HepG2 (cell line): ENCODE data around the gene KCTD6. TPM values are rescaled to one million over a fixed set of nuclear protein-coding genes. Genes with fewer than 3 reads are reported as not detected.

Experiments used
- ATAC-seq: fragments of 200-7000 bp; cut with Tn5 transposase; 3 replicates; pipeline ENCODE4 v1.9.1; 2020; ENCODE audit warnings: mild to moderate bottlenecking, moderate library complexity
- BruUV-seq: library from RNA; stranded (reverse); fragments of 400-500 nt; replicated peaks from 2 replicates; lab custom pipeline; 2021; lab: Mats Ljungman, UMichigan
- CTCF ChIA-PET: fragments of 300-600 bp; formaldehyde crosslinking; extraction: SDS; loops from one replicate; lab custom pipeline; 2021; ENCODE audit warnings: low total read pairs, inconsistent platforms, low intra/inter-chr PET ratio; lab: Yijun Ruan, JAX
- POLR2A ChIA-PET: fragments of 350-600 bp; sonication (Branson Sonifier 250); formaldehyde crosslinking; loops from one replicate; lab custom pipeline; 2020; ENCODE audit warnings: antibody characterized with exemption, inconsistent platforms; lab: Yijun Ruan, JAX
- DNase-seq: peaks from one replicate; pipeline ENCODE4 v3.0.0-alpha.2; 2015; ENCODE audit warnings: low spot score
- FAIRE-seq: peaks from 3 replicates; lab custom pipeline; 2011; peaks lifted over from hg19 to GRCh38; lab: Jason Lieb, UNC
- H2AFZ ChIP-seq: one replicate; pipeline ENCODE4 v1.6.1; 2011; ENCODE audit warnings: low read length, inconsistent platforms
- H3K27ac ChIP-seq: fragments of 300-600 bp; 3 replicates; pipeline ENCODE4 v1.8.0; 2011; ENCODE audit warnings: mixed run types, mild to moderate bottlenecking, mixed read lengths, low read length, inconsistent platforms; ENCODE audit not compliant: insufficient read depth; ENCODE audit errors: extremely low read length
- H3K27me3 ChIP-seq, 2 experiments: fragments of 200-600 bp in 1 of 2; 2 replicates in 1 of 2; 3 replicates in 1 of 2; pipeline versions ENCODE4 v1.6.0 to v1.8.0; 2011; ENCODE audit warnings: low read length in 2 of 2, mild to moderate bottlenecking in 2 of 2, moderate library complexity in 2 of 2, inconsistent platforms in 1 of 2; ENCODE audit not compliant: insufficient read depth in 2 of 2, control insufficient read depth in 1 of 2
- H3K36me3 ChIP-seq, 2 experiments: fragments of 200-600 bp in 1 of 2; replicated peaks in 1 of 2; 2 replicates in 1 of 2; 3 replicates in 1 of 2; pipeline versions ENCODE4 v1.5.1 to v1.8.0; 2011; ENCODE audit warnings: low read length in 2 of 2, inconsistent platforms in 1 of 2; ENCODE audit not compliant: insufficient read depth in 2 of 2, control insufficient read depth in 1 of 2
- H3K4me1 ChIP-seq: 2 replicates; pipeline ENCODE4 v1.5.1; 2012; ENCODE audit warnings: low read length, inconsistent platforms; ENCODE audit not compliant: insufficient read depth
- H3K4me2 ChIP-seq: 2 replicates; pipeline ENCODE4 v1.6.0; 2011; ENCODE audit warnings: low read depth, low read length, inconsistent platforms
- H3K4me3 ChIP-seq, 3 experiments: fragments of 200-600 bp in 1 of 3; sonication (generic), shearing (Covaris generic) in 1 of 3; replicated peaks in 1 of 3; 2 replicates each; pipeline ENCODE4 v1.5.1; 2011 to 2016; ENCODE audit warnings: low read length in 3 of 3, inconsistent platforms in 2 of 3, low read depth in 2 of 3, mild to moderate bottlenecking in 2 of 3, control low read depth in 1 of 3, mixed read lengths in 1 of 3; ENCODE audit not compliant: insufficient read depth in 1 of 3
- H3K79me2 ChIP-seq: one replicate; pipeline ENCODE4 v1.6.1; 2011; ENCODE audit warnings: low read length, inconsistent platforms; ENCODE audit not compliant: insufficient read depth
- H3K9ac ChIP-seq: 2 replicates; pipeline ENCODE4 v1.6.0; 2011; ENCODE audit warnings: mild to moderate bottlenecking, low read depth, low read length, inconsistent platforms; ENCODE audit not compliant: insufficient read depth
- H3K9me3 ChIP-seq: 2 replicates; pipeline ENCODE4 v1.5.1; 2012; ENCODE audit warnings: mild to moderate bottlenecking, low read length
- H4K20me1 ChIP-seq: 2 replicates; pipeline ENCODE4 v1.6.0; 2011; ENCODE audit warnings: inconsistent platforms, mild to moderate bottlenecking, low read length, moderate library complexity; ENCODE audit not compliant: insufficient read depth
- ATF4 ChIP-seq, 2 experiments: fragments of 450-650 bp in 1 of 2; sonication (generic) in 1 of 2; formaldehyde crosslinking; IDR thresholded peaks; 2 replicates each; pipeline versions ENCODE4 v1.5.0 to v1.8.0; 2020 to 2022; ENCODE audit warnings: mild to moderate bottlenecking in 1 of 2, missing genetic modification reagents in 1 of 2
- CERS6 ChIP-seq: sonication (generic); formaldehyde crosslinking; IDR thresholded peaks from 2 replicates; pipeline ENCODE4 v1.5.0; 2020; ENCODE audit warnings: missing genetic modification reagents
- CREBL2 ChIP-seq: sonication (generic); formaldehyde crosslinking; IDR thresholded peaks from 2 replicates; pipeline ENCODE4 v1.8.1; 2023; ENCODE audit warnings: missing genetic modification reagents, mild to moderate bottlenecking, borderline replicate concordance
- ERF ChIP-seq: IDR thresholded peaks from 2 replicates; pipeline ENCODE4 v1.6.1; 2018; ENCODE audit warnings: missing biosample characterization, missing genetic modification reagents
- GATA4 ChIP-seq: sonication (generic); IDR thresholded peaks from 2 replicates; pipeline ENCODE4 v1.6.1; 2016; ENCODE audit warnings: antibody characterized with exemption, low read depth, borderline replicate concordance
- MNT ChIP-seq: fragments of 450-650 bp; IDR thresholded peaks from 2 replicates; pipeline ENCODE4 v1.6.1; 2016
- NR2F6 ChIP-seq, 2 experiments: IDR thresholded peaks; 2 replicates each; pipeline ENCODE4 v1.6.1; 2016; ENCODE audit warnings: antibody characterized with exemption in 1 of 2, mild to moderate bottlenecking in 1 of 2
- REL ChIP-seq: sonication (generic); formaldehyde crosslinking; conservative IDR thresholded peaks from 2 replicates; pipeline ENCODE4 v1.8.0; 2022; ENCODE audit warnings: mild to moderate bottlenecking, missing genetic modification reagents, moderate library complexity
- SPEN ChIP-seq: sonication (generic); formaldehyde crosslinking; IDR thresholded peaks from 2 replicates; pipeline ENCODE4 v1.5.1; 2020; ENCODE audit warnings: low read depth, mild to moderate bottlenecking, missing genetic modification reagents
- ZHX1 ChIP-seq: sonication (generic); formaldehyde crosslinking; IDR thresholded peaks from 2 replicates; pipeline ENCODE4 v1.8.1; 2022; ENCODE audit warnings: low read depth, mild to moderate bottlenecking, missing genetic modification reagents
- ZNF143 ChIP-seq: sonication (generic); formaldehyde crosslinking; IDR thresholded peaks from 2 replicates; pipeline ENCODE4 v1.4.0; 2020; ENCODE audit warnings: missing genetic modification reagents
- ZNF839 ChIP-seq: sonication (generic); formaldehyde crosslinking; IDR thresholded peaks from 2 replicates; pipeline ENCODE4 v1.4.0; 2020; ENCODE audit warnings: missing genetic modification reagents, mild to moderate bottlenecking, borderline replicate concordance
- ZNF883 ChIP-seq: sonication (generic); formaldehyde crosslinking; IDR thresholded peaks from 2 replicates; pipeline ENCODE4 v1.5.1; 2020; ENCODE audit warnings: mild to moderate bottlenecking, missing genetic modification reagents; ENCODE audit errors: not compliant biosample characterization
- WGBS: methylation state at CpG from one replicate; pipeline ENCODE4 v1.1.6; 2017; ENCODE audit warnings: low lambda C conversion rate; 5-methylcytosine and 5-hydroxymethylcytosine counted together
- in situ Hi-C: cut with HindIII; loops from 2 replicates; pipeline ENCODE4 v1.10.0; 2017; ENCODE audit warnings: low pct_unique_long_range_greater_than_20kb; ENCODE audit not compliant: extremely low pct_ligation_motif_present
- intact Hi-C: fragments of 100-400 bp; cut with micrococcal nuclease; formaldehyde crosslinking; loops from one replicate; pipeline ENCODE4 v1.10.0; 2022; ENCODE audit not compliant: unreplicated experiment
- polyA plus RNA-seq, 8 experiments: library from polyadenylated mRNA; depleted of rRNA in 3 of 8; stranded (reverse) in 7 of 8; unstranded in 1 of 8; fragments of >200 nt; fragmentation: Illumina TruSeq in 4 of 8; extraction: Trizol in 4 of 8; gene quantifications; 2 replicates each; pipeline versions ENCODE4 v1.2.1 to v1.2.3, GENCODE V29; 2011 to 2016; ENCODE audit warnings: low read depth in 4 of 8, missing spikeins in 1 of 8, mixed read lengths in 1 of 8; ENCODE audit not compliant: insufficient read depth in 1 of 8
- total RNA-seq, 5 experiments: library from RNA; depleted of rRNA; stranded (reverse); fragments of >200 nt; fragmentation: Illumina TruSeq; extraction: Trizol; gene quantifications; 2 replicates each; pipeline ENCODE4 v1.2.3, GENCODE V29; 2016; ENCODE audit warnings: low read depth in 1 of 5

Gene KCTD6
- total and polyA plus RNA-seq, 2 of the 13 experiments (the other 11 are each of a cell fraction or from before 2014, with no cell fraction given): 13.4 to 14.2 TPM

- in situ Hi-C loops: loop anchor here (10.0 kb wide), 1 partner anchor 211 kb away; no protein-coding TSS in a partner anchor
- ChIA-PET POLR2A (interaction anchor here (0.5 to 4.5 kb wide), 26 partner anchors 10 to 229 kb away, joined by 3 to 76 read pairs (median 4); partner anchors contain the start of genes HTD2, KCTD6 and RPP14), CTCF (no interaction called here)
- peak overlapping the region; percentile 87 for H3K4me2 ChIP-seq
- H3K4me3 ChIP-seq: peak overlapping the region; percentile 64 to 78 (median 77); a peak in 5 of 6 replicates
- H3K9ac ChIP-seq: peak overlapping the region; percentile 81
- WGBS: 0% methylated on average over 2 of the region's 2 CpGs
- no TSS peak for BruUV-seq
- H3K36me3 ChIP-seq: peaks cover 0 to 25% of the 10 kb centered on the region in 2 experiments; a peak in 3 of 5 replicates
- no peaks in the 10 kb centered on the region for H3K79me2 ChIP-seq
- peaks cover 67% of the 10 kb centered on the region for H3K4me1 ChIP-seq
- H3K9me3 ChIP-seq: no peaks in the 10 kb centered on the region
- H3K27me3 ChIP-seq: no peaks in the 10 kb centered on the region
- peak overlapping the region; percentile 85 for H3K27ac ChIP-seq
- no peak overlapping the region for H2AFZ ChIP-seq
- FAIRE-seq: peak; percentile 98
- no peaks in the 10 kb centered on the region for H4K20me1 ChIP-seq
- intact Hi-C loops: loop anchor here (2.0 to 10.0 kb wide), 4 partner anchors 21 to 201 kb away; partner anchors contain the start of gene PXK
- peak; percentile 89 for DNase-seq
- ATAC-seq: peak; percentile 80
- TF ChIP-seq ZNF143 (CRISPR knock-in tag) (peak; percentile 56; the same call in 1 of the 2 replicates), NR2F6 (IDR thresholded peaks at IDR 0.05) (peak; percentile 92), NR2F6 (CRISPR knock-in tag; IDR thresholded peaks at IDR 0.05) (peak; percentile 86), REL (CRISPR knock-in tag) (no peak), SPEN (CRISPR knock-in tag) (peak; percentile 55), CERS6 (CRISPR knock-in tag) (no peak), ZHX1 (CRISPR knock-in tag) (0 out of 2 replicates have a peak, but pooled peaks have one; percentile 16), ERF (CRISPR knock-in tag) (peak; percentile 34; the same call in 1 of the 2 replicates), MNT (peak; percentile 28; the same call in 1 of the 2 replicates), ZNF839 (CRISPR knock-in tag) (no peak), ATF4 (CRISPR knock-in tag; IDR thresholded peaks at IDR 0.05) (0 out of 4 replicates have a peak, but pooled peaks of 1 of the 2 experiments have one; percentile 17), GATA4 (0 out of 2 replicates have a peak, but pooled peaks have one; percentile 72), CREBL2 (CRISPR knock-in tag) (no peak), ZNF883 (CRISPR knock-in tag) (no peak)
These were observed 43.9 kb downstream of the KCTD6 start for GRCh38 chr3:58535531-58536500.
